HS-27A (cell line): ENCODE results near the gene KIAA1217.

Experiments used
- DNase-seq: peaks from one replicate; pipeline ENCODE4 v3.0.0-alpha.2; 2012; ENCODE audit warnings: low read depth, missing footprints

The KIAA1217 gene

DNA sequence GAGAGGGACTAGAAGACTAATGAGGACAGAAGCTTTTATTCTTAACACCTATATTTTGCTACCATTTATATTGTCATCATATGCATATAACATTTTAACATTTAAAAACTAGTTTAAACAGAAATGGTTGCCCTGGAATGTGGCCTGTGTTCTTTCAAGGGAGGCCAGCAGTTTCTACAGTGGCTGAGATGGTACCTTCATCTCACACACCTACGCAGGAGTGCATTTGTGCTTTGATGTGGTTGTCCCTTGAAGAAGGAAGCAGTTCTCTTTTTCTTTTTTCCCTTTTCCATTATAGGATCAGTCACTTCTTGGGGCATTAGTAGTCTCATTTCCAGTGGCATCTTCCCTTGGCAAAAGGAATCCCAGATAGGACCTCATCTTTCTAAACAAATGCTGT is 38.9 kb downstream of the KIAA1217 start:
- no peak for DNase-seq

- DNase-seq, result no peak
Observed at GRCh38 chr10:24249829-24250415, 41.0 kb downstream of the KIAA1217 start.

DNA sequence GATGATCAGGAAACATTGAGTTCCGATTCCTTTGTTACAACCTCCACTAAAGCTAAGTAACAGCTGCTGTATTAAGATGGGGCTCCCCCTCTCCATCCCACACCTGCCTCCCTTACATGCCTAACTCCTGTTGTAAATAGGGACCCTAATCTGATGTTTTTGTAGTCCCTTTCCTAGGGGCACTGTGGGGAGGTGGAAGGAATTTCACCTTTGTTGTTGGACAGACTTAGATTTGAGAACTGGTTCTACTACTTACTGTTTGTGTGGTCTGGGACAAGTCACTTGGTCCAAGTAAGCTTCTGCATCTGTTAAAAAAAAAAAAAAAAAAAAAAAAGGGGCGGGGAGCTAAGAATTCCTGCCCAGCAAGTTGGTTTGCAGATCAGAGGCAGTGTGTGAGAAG is 42.6 kb downstream of the KIAA1217 start:
- no peak for DNase-seq

GRCh38 chr10:24254180-24254579 is 45.2 kb downstream of the KIAA1217 start:
- no peak for DNase-seq

GRCh38 chr10:24255115-24255880 is 46.4 kb downstream of the KIAA1217 start:
- DNase-seq, result no peak

DNA sequence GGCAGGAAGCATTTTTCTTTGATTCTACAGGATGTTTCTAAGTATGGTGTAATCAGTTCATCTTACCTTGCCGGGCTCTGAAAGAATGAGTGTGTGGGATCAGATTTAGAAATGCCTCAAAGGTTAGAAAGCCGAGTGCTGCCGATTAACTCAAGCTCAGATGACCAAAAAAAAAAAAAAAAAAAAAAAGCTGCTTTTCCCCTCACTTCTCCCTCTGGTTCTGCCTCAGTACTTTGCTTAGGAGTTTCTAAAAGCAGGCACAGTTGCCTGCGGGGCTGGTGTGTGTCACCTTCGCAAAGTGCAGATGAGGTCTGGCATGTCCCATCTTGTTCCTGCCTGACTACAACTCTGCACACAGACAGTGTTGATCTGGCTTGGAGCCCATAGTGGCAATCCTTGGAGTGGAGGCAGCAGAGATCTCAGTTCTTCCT is 47.0 kb downstream of the KIAA1217 start:
- DNase-seq, result no peak

DNA sequence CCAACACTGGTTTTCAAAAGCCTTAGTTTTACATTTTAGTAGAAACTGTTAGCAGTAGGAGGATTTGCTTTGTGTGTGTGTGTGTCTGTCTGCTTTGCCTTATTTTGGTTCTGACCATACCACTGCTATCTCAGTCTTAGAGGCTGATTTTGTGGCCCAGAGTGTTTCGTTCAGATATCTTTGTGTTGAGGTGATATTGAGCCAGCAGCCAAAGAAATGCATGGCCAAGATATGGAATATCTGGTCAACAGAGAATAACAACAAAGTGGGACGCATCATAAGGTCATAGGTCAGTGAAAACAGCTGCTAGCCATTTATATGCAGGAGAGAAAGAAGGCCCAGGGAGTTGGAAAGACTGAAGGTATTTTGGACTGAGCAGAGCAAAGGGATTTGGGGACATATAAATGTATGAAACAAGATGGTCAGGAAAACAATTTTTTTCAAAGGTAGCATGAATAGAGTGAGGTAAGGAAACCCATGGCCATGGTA is 47.7 kb downstream of the KIAA1217 start:
- DNase-seq, result no peak

GRCh38 chr10:24257588-24257987 is 48.6 kb downstream of the KIAA1217 start:
- no peak for DNase-seq

- no peak for DNase-seq
Observed at GRCh38 chr10:24259365-24260130, 50.6 kb downstream of the KIAA1217 start.

DNA sequence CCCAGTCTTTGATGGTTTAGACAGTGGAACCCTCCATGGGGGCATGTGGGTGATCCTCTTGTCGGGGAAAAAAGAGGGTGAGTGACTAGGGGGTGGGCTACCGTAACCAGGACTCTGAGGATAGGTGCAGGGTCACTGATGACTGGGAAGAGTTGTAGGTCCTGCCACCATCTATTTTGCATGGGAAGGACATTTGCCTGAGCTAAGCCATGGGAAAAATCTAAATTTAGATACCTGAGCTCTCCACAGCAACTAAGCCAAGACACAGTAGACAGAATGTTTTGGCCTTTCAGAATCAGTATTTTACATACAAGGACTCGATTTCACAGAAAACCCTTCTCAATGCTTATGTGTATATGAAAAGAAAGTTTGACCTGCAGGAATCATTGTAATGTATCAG is 52.7 kb downstream of the KIAA1217 start:
- no peak for DNase-seq

DNA sequence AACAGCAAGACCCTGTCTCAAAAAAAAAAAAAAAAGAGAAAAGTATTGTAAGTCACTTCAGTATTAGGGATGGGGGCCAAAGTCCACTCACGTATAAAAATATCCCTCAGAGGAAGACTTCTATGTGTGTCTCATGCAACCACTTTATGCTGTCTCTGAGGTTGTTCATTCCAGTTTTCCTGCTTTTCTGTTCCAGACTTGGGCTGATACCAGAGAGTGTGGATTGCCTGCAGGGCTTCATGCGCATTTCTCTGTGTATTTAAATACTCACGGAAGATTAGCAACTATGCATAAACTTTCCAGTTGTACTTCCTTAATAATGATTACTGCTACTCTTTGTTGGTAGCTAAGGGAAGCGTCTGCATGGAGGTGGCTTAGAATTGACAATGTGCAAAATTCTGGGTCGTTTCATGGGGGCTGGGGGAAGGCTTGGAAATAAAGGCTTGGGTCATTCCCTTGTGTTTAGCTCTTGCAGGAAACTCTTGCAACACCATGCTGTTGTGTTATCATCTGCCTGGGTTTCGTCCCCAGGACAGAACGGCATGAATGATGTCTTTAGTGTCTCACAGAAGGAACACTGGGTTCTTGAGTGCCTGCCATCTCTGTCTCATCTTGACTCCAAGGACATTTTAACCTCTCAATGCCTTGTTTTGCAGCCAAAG is 54.1 kb downstream of the KIAA1217 start:
- DNase-seq, result no peak

- DNase-seq, result no peak
Observed at GRCh38 chr10:24269476-24269875, 60.5 kb downstream of the KIAA1217 start.

GRCh38 chr10:24272374-24272773 is 63.4 kb downstream of the KIAA1217 start:
- DNase-seq, result peak; percentile 39

- DNase-seq, result no peak
Observed at GRCh38 chr10:24277277-24277676, 68.3 kb downstream of the KIAA1217 start.

DNA sequence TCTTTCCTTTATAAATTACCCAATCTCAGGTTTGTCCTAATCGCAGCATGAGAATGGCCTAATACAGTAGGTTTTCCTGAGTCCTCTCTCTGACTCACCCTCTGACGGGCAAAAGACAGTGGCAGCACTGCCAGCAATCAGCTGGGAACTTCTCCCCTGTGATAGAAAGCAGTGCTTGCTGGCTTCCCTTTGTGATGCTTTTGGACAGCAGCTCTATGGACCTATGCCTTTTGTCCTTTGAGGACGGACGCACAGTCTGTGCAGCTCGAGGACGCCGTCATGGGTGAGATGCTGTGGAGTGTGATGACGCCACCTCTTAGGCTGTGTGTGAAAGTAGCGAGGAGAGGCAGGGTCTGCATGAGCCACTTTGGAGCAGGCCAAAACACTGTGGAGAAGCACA is 68.8 kb downstream of the KIAA1217 start:
- no peak for DNase-seq

DNA sequence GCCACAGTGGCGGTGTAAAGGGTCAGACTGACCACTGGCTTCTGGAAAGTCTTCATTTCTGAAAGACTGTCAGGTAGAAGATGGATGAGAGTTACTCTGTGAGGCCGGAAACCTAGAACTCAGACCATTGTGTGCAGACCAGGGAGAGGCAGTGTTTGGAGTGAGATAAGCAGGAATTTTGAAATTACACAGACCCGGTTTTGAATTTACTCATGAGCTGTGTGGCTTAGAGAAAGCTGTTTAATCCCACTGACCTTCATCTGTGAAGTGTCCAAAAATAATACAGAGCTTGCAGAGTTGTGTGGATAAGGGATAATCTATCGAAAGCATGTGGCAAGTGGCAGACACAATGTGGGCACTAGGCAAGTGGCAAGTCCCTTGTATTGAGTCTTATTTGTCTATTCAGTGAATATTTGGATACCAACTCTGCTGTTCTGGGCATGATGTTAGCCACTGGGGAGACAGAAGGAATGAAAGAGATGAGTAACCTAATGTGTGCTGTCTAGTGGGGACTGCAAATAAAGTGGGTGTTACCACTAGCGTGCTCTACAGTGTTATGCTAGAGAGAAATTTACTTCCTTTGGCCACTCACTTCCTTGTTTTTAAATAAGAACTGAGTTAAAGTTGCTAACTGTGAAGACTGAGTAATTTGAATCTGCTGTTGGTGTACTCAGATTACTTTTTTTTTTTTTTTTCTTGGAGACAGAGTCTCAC is 69.4 kb downstream of the KIAA1217 start:
- no peak for DNase-seq

GRCh38 chr10:24279166-24279565 is 70.2 kb downstream of the KIAA1217 start:
- DNase-seq, result no peak

DNA sequence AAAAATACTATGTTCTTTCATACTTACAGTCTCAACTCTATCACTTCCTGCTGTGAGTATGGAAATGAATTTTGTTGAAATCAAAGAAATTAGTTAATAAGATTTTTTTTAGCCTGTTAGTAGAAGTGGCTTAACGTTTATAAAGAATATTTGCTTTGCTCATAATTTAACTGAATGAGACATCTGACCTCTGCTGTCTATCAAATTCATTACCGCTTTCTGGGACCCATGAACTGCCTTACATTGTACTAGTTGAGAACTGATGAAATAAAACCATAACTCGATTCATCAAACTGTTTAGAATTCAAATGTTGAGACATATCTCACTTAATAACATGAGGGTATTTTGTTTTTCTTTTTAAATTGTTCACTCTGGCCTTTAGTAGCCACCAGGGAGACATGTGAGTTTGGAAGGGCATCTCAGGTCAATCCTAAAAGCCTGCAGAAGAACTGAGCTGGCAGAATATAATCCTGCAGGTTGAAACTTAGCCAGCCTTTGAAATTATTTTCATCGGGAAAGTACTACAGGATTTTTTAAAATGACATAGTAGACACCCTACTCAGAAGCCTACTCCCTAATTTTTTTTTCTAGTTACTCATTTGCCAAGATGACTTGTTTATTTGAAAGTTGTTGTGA is 78.7 kb downstream of the KIAA1217 start:
- DNase-seq, result no peak

GRCh38 chr10:24288581-24288980 is 79.6 kb downstream of the KIAA1217 start:
- DNase-seq, result no peak

DNA sequence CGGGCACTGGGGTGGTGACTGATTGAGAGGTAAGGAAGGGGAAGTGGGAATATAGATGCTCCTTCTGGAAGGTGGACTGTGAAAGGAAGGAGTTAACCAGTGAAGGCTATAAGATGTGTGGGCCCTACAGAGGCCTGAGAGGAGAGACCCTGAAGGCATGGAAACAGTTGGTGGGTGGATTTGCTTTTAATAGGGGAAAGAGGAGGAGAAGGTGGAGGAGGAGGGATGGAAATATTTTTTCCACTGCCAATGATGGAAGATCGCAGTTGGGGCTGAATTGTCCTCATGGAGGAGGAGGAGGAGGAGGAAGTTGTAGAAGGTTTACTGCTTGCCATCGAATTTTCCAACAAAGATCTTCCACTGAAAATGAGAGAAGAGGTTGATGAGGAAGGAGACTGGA is 80.3 kb downstream of the KIAA1217 start:
- no peak for DNase-seq
